ENCODE measurements around the gene USP48. TPM values are rescaled to one million over a fixed set of nuclear protein-coding genes. Genes with fewer than 3 reads are reported as not detected.

USP48 gene
- polyA plus RNA-seq, 2 of the 4 experiments (the other 2 are of a cell fraction), result 22.8 to 27.4 TPM

DNA sequence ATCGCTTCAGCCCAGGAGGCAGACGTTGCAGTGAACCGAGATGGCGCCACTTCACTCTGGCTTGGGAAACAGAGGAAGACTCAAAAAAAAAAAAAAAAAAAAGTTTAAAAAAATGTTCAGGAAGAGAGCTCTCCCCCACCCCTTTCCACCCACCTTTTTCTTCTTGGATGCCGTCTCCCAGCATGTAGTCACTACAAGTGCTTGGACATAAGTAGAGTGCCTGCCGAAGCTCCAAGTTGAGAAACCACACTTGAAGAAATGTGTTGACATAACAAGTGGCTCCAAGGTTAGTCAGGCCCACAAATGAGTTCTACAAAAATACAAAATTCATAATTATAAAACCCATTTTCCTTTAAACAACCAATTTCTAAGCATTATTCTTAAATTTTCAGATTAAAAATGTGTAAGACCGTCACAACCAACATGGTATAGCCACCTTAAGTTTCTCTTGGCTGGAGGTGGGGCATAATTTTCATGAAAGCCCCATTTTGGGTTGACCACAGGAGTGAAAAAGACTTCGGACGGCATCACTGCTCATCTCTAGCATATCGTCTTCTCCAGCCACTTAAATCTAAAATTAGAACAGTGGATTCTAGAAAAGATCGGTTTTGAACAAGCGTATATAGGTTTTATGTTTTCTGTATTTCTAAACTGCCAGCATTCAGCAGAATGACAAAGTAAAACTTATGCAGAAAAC lies 26.4 kb downstream of the USP48 start:
- 87% methylated on average over 12 of the region's 12 CpGs for WGBS (ENCODE audit: missing lambda C conversion rate)
- TF ChIP-seq FOSB (CRISPR knock-in tag; IDR thresholded peaks at IDR 0.05) (no peak), RFX5 (IDR thresholded peaks at IDR 0.05) (no peak), HOXA7 (CRISPR knock-in tag; IDR thresholded peaks at IDR 0.05) (no peak), ESRRA (IDR thresholded peaks at IDR 0.05; ENCODE audit: borderline replicate concordance, low read length) (no peak), JUN (IDR thresholded peaks at IDR 0.05) (no peak), NR3C1 (IDR thresholded peaks at IDR 0.05) (no peak), HOXB5 (CRISPR knock-in tag; IDR thresholded peaks at IDR 0.05) (no peak), JUNB (IDR thresholded peaks at IDR 0.05) (no peak), MAFK (IDR thresholded peaks at IDR 0.05; ENCODE audit: partially characterized antibody) (no peak), MAZ (IDR thresholded peaks at IDR 0.05; ENCODE audit: borderline replicate concordance, low read depth, low read length) (no peak), CHD4 (IDR thresholded peaks at IDR 0.05; ENCODE audit: borderline replicate concordance) (no peak), CEBPB (IDR thresholded peaks at IDR 0.05) (no peak), CHD2 (IDR thresholded peaks at IDR 0.05; ENCODE audit: low read length, partially characterized antibody) (no peak)
- TF ChIP-seq, protein P1, sequence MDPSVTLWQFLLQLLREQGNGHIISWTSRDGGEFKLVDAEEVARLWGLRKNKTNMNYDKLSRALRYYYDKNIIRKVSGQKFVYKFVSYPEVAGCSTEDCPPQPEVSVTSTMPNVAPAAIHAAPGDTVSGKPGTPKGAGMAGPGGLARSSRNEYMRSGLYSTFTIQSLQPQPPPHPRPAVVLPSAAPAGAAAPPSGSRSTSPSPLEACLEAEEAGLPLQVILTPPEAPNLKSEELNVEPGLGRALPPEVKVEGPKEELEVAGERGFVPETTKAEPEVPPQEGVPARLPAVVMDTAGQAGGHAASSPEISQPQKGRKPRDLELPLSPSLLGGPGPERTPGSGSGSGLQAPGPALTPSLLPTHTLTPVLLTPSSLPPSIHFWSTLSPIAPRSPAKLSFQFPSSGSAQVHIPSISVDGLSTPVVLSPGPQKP (IDR thresholded peaks at IDR 0.05; ENCODE audit: low read depth, low read length), result no peak
- TF ChIP-seq, protein P2, sequence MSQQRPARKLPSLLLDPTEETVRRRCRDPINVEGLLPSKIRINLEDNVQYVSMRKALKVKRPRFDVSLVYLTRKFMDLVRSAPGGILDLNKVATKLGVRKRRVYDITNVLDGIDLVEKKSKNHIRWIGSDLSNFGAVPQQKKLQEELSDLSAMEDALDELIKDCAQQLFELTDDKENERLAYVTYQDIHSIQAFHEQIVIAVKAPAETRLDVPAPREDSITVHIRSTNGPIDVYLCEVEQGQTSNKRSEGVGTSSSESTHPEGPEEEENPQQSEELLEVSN (IDR thresholded peaks at IDR 0.05; ENCODE audit: borderline replicate concordance, low read depth), result no peak
- TF ChIP-seq, protein P3, sequence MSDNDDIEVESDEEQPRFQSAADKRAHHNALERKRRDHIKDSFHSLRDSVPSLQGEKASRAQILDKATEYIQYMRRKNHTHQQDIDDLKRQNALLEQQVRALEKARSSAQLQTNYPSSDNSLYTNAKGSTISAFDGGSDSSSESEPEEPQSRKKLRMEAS (IDR thresholded peaks at IDR 0.05), result no peak
- TF ChIP-seq, protein P4, sequence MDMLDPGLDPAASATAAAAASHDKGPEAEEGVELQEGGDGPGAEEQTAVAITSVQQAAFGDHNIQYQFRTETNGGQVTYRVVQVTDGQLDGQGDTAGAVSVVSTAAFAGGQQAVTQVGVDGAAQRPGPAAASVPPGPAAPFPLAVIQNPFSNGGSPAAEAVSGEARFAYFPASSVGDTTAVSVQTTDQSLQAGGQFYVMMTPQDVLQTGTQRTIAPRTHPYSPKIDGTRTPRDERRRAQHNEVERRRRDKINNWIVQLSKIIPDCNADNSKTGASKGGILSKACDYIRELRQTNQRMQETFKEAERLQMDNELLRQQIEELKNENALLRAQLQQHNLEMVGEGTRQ (IDR thresholded peaks at IDR 0.05), result no peak
- FAIRE-seq (no peak), ATAC-seq (no peak), DNase-seq (ENCODE audit: low read depth in 1 of 2, low spot score in 1 of 2) (no peak)
- Histone ChIP-seq H3K4me3 (no peak overlapping the region), H3K4me1 (no peaks in the 10 kb centered on the region), H3K4me2 (no peak overlapping the region), H3K27ac (no peak overlapping the region), H3K9me3 (no peaks in the 10 kb centered on the region)
- ChIA-PET POLR2A (no interaction called here), CTCF (interaction anchor here (0.6 kb wide), 2 partner anchors 27 to 72 kb away, joined by 3 to 4 read pairs; partner anchors contain the start of gene USP48)

DNA sequence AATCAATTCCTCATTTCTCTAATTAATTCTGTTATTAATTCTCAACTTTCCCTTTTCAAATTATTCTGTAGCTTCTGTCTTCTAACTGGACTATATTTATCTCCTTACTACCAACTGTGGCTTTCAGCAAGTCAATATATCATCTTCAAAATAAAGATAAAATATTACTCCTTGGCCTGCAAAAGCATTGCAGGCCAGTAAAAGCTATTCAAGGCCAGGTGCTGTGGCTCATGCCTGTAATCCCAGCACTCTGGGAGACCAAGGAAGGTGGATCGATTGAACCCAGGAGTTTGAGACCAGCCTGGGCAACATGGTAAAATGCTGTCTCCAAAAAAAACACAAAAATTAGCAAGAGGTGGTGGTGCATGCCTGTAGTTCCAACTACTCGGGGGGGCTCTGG lies 27.9 kb downstream of the USP48 start:
- ChIA-PET POLR2A (no interaction called here), CTCF (interaction anchor here (0.8 kb wide), 1 partner anchor 209 kb away, joined by 3 read pairs; no protein-coding TSS in a partner anchor)
- ATAC-seq (no peak), DNase-seq (ENCODE audit: low read depth in 1 of 2, low spot score in 1 of 2) (no peak), FAIRE-seq (no peak)
- Histone ChIP-seq H3K4me3 (no peak overlapping the region), H3K4me2 (no peak overlapping the region), H3K9me3 (no peaks in the 10 kb centered on the region), H3K27ac (no peak overlapping the region), H3K4me1 (no peaks in the 10 kb centered on the region)
- TF ChIP-seq MYC (IDR thresholded peaks at IDR 0.05; ENCODE audit: borderline replicate concordance, low read length), result no peak
- no peak for TF ChIP-seq RAD21 (conservative IDR thresholded peaks at IDR 0.05 in 1 of 2, IDR thresholded peaks at IDR 0.05 in 1 of 2)
- TF ChIP-seq POLR2AphosphoS2 (conservative IDR thresholded peaks at IDR 0.05; ENCODE audit: low read length), result no peak
- no peak for TF ChIP-seq RCOR1 (IDR thresholded peaks at IDR 0.05; ENCODE audit: low read depth, low read length)
- TF ChIP-seq, protein P5, sequence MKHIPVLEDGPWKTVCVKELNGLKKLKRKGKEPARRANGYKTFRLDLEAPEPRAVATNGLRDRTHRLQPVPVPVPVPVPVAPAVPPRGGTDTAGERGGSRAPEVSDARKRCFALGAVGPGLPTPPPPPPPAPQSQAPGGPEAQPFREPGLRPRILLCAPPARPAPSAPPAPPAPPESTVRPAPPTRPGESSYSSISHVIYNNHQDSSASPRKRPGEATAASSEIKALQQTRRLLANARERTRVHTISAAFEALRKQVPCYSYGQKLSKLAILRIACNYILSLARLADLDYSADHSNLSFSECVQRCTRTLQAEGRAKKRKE (CRISPR knock-in tag; IDR thresholded peaks at IDR 0.05; ENCODE audit: low read depth), result no peak
- no peak for TF ChIP-seq ZSCAN20 (CRISPR knock-in tag; IDR thresholded peaks at IDR 0.05)
- no peak for TF ChIP-seq KDM5A (IDR thresholded peaks at IDR 0.05)
- no peak for TF ChIP-seq TP53 (CRISPR knock-in tag; IDR thresholded peaks at IDR 0.05)
- no peak for TF ChIP-seq JUN (IDR thresholded peaks at IDR 0.05)
- no peak for TF ChIP-seq EP300 (IDR thresholded peaks at IDR 0.05)
- TF ChIP-seq, protein P4 (IDR thresholded peaks at IDR 0.05), result no peak
- TF ChIP-seq ESRRA (IDR thresholded peaks at IDR 0.05; ENCODE audit: borderline replicate concordance, low read length), result no peak
- TF ChIP-seq SMC3 (IDR thresholded peaks at IDR 0.05), result no peak
- TF ChIP-seq RARB (CRISPR knock-in tag; IDR thresholded peaks at IDR 0.05), result no peak
- no peak for TF ChIP-seq HOXB13 (CRISPR knock-in tag; IDR thresholded peaks at IDR 0.05; ENCODE audit: low read depth)
- no peak for TF ChIP-seq MAZ (IDR thresholded peaks at IDR 0.05; ENCODE audit: borderline replicate concordance, low read depth, low read length)
- TF ChIP-seq TFCP2L1 (CRISPR knock-in tag; IDR thresholded peaks at IDR 0.05), result no peak
- TF ChIP-seq, protein P6, sequence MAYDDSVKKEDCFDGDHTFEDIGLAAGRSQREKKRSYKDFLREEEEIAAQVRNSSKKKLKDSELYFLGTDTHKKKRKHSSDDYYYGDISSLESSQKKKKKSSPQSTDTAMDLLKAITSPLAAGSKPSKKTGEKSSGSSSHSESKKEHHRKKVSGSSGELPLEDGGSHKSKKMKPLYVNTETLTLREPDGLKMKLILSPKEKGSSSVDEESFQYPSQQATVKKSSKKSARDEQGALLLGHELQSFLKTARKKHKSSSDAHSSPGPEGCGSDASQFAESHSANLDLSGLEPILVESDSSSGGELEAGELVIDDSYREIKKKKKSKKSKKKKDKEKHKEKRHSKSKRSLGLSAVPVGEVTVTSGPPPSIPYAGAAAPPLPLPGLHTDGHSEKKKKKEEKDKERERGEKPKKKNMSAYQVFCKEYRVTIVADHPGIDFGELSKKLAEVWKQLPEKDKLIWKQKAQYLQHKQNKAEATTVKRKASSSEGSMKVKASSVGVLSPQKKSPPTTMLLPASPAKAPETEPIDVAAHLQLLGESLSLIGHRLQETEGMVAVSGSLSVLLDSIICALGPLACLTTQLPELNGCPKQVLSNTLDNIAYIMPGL (CRISPR knock-in tag; IDR thresholded peaks at IDR 0.05; ENCODE audit: borderline replicate concordance), result no peak
- no peak for TF ChIP-seq CBX8 (IDR thresholded peaks at IDR 0.05)
- 100% methylated on average over 2 of the region's 2 CpGs for WGBS (ENCODE audit: missing lambda C conversion rate)
